NK-92 (cell line): Measurements from ENCODE around the gene NAA40.

ENCODE experiments used
- DNase-seq: peaks from one replicate; lab custom pipeline; 2025; ENCODE audit not compliant: unreplicated experiment; lab: John Stamatoyannopoulos, UW

The NAA40 gene

GRCh38 chr11:63912678-63913077 lies 26.1 kb upstream of the NAA40 start:
- DNase-seq, result no peak

DNA sequence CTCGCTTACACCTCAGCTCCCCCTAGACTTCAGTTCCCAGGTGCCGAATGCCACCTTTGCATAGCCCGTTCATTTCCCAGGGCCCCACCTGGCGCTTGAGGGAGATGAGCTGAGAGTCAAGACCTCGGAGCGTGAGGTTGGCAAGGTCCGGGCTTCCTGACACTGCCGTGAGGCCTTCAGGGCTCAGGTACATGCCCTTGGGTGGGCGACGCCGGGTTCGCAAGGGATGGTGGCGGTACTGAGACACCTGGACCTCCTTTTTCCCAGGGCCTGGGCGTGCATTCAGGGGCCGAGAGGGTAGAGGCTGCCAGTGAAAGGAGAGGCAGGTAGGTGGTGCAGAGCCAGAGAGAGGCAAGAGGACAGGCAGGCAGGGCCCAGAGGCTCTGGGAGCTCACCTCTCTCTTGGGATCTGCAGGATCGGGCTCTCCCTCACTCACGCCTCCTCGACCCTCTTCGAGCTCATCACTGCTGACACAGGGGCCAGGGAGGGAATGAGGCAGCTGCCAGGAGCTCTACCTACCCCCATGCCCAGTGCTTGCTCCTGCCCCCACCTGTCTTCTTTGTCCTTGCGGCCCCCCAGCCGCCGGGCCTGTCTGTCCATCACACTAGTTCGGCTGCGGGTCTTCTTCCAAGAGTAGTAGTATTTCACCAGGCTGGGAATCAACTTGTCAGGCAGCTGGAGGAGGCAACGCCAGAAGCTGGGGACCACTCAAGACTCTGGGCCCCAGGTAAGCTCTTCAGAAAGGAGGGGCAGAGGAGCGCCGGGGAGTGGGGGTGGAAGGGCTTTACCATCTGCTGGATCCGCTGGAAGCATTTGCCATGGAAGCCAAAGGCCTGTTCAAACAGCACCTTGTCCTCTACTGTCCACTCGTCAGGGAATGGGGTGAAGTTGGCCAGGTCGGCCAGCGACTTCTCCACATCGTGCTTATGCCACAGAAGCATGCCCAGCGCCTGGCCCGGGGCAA lies 24.7 kb upstream of the NAA40 start:
- no peak for DNase-seq

DNA sequence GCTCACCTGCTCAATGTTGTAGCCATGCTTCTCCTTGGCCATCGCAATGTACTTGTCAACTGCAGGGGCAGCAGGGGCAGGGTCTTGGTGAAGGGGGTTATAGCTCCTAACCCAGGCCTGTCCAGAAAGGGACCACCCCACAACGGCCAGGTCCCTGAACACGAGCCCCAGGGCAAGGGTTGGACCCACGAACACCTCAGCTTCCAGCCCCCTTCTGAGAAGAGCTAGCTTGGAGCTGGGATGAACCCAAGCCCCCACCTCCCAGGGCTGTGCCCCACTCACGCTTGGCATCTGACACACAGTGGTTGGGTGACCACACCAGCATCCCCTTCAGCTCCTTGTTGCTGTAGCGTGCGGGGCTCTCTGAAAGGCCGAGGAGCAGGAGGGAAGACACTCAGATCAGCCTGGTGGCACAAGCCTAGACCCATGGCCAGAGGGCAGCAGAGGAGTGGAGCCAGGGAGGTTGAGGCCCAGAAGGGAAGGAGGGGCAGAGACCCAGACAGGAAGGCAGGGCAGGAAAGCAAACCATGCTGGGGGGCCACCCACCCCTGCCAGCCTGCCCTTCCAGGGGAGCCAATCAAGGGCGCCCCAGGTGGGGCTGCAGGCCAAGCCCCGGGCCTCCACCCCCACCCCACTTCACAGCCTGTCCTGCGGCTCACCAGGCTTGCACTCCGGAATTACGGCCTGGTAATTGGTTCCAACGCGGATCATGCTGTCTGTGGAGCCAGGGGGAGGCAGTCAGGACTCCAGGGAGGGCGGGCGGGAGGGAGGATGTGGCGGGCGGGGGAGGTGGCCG lies 23.7 kb upstream of the NAA40 start:
- no peak for DNase-seq

DNA sequence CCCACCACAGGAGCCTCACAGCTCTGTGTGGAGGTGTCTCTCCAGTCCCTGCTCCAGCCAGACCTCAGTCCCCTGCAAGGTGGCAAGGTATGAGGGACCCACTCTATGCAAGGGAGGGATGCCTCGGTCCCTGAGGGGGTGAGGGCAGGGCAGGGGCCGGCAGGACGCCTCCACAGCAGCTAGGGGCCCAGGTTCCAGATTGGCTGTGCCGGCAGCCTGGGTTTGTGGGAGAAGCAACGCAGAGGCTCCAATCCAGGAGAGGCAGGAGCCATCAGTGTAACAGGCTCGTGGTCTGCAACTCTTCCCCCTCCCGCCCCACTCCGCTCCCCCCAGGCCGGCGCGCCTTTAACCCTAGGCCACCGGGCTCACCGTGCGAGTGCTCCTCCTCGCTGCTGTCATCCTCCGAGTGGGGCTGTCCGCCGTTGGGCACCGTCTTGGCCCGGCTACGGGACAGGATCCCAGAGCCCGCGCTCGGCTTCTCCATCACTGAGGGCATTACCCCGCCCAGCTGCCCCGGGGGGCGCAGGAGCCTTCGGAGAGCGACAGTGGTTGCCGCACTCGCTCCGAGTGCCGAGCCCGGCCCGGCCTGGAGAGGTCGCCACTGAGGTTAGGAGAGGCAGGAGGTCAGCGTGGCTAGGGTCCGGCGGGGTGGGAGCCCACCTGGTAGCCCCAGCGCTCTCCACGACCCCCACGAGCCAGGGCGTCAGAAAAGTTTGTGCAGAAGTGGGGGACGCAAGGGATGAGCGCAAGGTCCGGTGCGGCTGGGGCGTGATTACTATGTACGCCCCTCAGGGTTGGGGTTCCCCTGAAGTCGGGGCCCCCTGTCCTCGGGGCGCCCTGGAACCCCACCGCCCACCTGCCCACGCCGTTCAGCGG lies 22.6 kb upstream of the NAA40 start:
- DNase-seq, result no peak

DNA sequence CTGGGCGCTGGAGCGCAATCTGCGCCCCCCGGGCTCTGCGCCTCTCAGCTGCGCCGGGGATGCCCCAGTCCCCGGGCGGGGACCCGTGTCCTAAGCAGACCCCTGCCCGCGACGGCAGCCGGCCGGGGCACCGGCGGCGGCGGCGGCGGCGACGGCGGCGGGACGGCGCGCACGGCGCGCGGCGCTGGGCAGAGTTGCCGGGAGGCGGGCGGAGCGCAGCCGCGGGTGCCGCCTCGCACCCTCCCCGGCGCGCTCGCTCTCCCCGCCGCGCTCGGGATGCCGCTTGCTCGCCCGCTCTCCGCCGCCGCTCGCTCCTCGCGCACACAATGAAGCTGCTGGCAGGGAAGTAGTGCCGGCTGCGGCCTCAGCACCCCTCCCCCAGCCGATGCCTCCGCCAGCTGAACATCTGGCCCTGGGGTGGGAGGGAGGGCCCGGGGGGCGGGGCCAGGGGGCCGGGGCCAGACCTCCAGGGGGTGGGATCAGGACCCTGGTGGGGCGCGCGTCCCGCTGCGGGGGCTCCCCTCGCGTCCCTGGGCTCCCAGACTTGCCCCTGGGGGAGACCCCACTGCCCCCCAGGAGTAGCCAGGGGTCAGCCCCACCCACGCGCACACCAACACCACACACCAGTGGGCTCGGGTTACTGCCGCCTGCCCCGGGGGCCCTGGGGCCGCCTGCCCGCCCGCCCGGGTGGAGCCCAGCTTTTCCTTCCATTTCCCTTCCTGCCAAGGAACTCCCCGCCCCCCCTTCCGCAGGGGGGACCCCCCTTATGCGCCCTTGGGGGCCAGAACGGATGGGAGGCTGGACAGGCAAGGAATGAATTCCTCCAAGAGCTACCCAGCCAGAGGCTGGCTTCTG lies 21.7 kb upstream of the NAA40 start, which contains the start of gene RCOR2:
Gene RCOR2, minus strand, starts transcription at position 328 of the 855 bp plus-strand sequence. CDS start 708 bp downstream, outside the sequence.
- DNase-seq, result no peak

DNA sequence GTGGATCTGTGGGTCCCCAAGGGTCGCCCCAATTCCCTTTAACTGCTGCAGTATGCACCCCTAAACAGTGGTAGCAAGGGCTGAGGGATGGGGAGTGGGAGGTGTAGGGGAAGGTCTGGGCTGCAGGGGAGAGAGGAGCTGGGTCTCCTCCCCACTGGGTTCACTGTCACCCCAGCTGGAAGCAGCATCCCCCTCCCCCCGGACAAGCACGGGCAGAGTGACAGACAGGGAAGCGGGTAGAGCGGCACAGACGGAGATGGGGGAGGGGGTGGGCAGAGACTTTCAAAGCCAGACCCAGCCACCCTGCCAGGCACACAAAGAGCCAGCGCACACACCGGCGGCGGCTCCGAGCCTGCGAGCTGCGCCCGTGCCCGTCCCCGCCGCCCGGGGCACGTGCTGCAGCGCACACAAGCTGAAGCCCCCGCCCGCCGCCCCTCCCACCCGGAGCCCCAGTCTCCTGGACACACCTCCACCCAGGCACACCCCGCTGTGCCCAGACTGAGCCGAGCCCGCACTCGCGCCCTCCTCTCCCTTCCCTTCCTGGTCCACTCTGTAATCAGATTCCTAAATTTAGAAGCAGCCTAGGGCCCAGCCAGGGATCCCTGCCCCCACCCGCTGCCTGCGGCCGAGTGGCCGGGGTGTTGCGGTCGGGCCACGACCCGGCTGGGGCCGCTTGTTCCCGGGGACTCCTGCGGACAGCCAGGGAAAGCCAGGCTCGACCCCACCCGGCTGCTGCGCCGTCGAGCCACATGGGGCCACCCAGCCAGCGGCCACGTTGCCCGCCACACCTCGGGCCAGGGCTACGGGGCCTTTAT lies 20.9 kb upstream of the NAA40 start:
- no peak for DNase-seq

GRCh38 chr11:63918507-63919191 lies 20.2 kb upstream of the NAA40 start:
- DNase-seq, result no peak

GRCh38 chr11:63919267-63920125 lies 19.3 kb upstream of the NAA40 start:
- DNase-seq, result no peak

- DNase-seq, result no peak
Observed at GRCh38 chr11:63920126-63920938, 18.5 kb upstream of the NAA40 start.

GRCh38 chr11:63920939-63921417 lies 17.8 kb upstream of the NAA40 start:
- DNase-seq, result no peak

GRCh38 chr11:63922673-63923192 lies 16.1 kb upstream of the NAA40 start:
- DNase-seq, result no peak

GRCh38 chr11:63923319-63923718 lies 15.5 kb upstream of the NAA40 start:
- no peak for DNase-seq

DNA sequence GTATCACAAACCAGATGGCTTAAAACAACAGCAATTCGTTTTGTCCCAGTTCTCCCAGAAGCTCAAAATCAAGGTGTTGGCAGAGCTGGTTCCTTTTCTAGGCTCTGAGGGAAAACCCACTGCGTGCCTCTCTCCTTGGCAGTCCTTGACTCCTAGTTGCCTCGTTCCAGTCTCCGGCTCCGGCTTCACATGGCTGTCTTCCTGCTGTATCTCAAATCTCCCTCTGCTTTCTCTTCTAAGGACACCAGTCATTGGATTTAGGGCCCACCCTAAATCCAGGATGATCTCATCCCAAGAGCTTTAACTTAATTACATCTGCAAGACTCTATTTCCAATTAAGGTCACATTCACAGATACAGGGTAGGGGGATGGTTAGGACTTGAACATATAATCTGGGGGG lies 9.2 kb upstream of the NAA40 start:
- no peak for DNase-seq

DNA sequence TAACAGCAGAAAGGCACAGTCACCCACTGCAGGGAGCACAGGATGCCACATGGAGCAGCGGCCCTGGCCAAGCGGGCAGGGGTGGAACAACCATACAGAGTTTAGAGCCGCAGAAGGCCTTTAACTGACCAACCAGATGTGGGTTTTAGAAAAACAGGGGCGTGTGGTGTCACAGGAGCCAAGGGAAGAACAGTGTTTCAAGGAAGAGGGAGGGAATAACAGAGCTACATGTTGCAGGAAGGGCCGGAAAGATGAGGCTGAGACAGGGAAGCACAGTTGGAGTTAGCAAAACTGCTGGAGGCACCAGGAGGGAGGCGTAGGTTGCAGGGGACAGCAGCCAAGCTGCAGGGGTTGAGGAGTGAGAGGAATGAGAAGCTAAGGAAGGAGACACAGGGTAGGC lies 7.8 kb upstream of the NAA40 start:
- DNase-seq, result no peak

DNA sequence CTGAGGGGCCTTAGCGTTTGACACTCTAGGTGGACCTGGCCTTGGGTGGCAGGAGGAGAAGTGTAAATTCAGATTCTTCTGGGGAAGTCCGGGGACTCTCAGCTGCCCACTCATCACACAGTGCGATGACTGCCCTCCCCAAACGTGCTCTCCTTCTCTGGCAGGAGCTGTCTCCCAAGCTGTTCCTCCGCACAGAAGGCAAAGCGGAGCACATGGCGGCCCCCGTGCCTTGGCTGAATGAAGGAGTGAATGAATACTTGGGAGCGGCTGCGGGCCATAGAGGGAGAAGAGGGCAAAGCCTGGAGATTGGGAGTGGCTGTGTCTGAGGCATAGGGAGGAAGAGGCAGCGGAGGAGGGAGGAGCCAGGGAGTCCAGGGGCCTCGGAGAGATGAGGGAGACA lies 6.9 kb upstream of the NAA40 start:
- no peak for DNase-seq

- no peak for DNase-seq
Observed at GRCh38 chr11:63933459-63933858, 5.3 kb upstream of the NAA40 start.
